Fibroblast of lung (primary cell): ENCODE data around the gene BFSP2.

ENCODE experiments used
- CTCF ChIP-seq, 2 donors: IDR thresholded peaks in 1 of 2; conservative IDR thresholded peaks in 1 of 2; 1 replicate in 1 of 2; 2 replicates in 1 of 2; pipeline ENCODE4 v1.5.1; 2011 to 2012; ENCODE audit warnings: low read length in 2 of 2, control low read depth in 1 of 2, inconsistent platforms in 1 of 2, low read depth in 1 of 2, mild to moderate bottlenecking in 1 of 2
- EZH2 ChIP-seq: IDR thresholded peaks from 2 replicates; pipeline ENCODE4 v1.5.1; 2012; ENCODE audit warnings: low read length, control low read depth, mild to moderate bottlenecking; ENCODE audit errors: missing control alignments

GRCh38 chr3:133428552-133428951 lies 28.7 kb downstream of the BFSP2 start:
- TF ChIP-seq CTCF (conservative IDR thresholded peaks at IDR 0.05 in 1 of 2, IDR thresholded peaks at IDR 0.05 in 1 of 2; ENCODE audit: low read depth in 1 of 2, low read length in 2 of 2) (no peak), EZH2 (no peak)
